ENCODE data around the gene ZNF354B. TPM values are rescaled to one million over a fixed set of nuclear protein-coding genes. Genes with fewer than 3 reads are reported as not detected.
"Not testable (repeated sequence)": the region's sequence is repeated elsewhere in the genome, so short reads cannot be mapped to it uniquely, and the experiment has no call there.

ZNF354B gene
- total RNA-seq, 1 experiment from 2014 or later, result 26.2 TPM

DNA sequence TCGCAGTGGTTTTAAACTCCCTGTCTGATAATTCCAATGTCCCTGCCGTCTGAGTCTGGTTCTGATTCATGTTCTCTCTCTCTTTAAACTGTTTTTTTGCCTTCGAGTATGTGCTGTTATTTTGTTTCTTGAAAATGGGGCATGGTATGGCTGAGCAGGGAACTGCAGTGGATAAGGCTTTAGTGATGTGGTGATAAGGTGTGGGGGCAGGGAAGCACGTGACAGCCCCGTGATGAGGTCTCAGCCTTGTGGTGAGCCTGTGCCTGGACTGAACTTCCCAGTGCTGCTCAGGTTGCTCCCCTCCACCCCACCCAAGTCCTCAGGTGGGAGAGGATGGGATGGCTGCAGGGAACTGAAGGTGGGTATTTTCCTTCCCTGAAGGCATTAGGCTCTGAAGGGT lies 5.5 kb upstream of the ZNF354B start:
- Mint-ChIP-seq H3K4me1 (peaks cover 4% of the 10 kb centered on the region), H3K27me3 (ENCODE audit: low read depth) (peaks cover 7% of the 10 kb centered on the region; the same call in 1 of the 2 replicates), H3K27ac (no peak overlapping the region), H3K36me3 (no peaks in the 10 kb centered on the region), H3K4me3 (no peak overlapping the region), H3K9me3 (no peaks in the 10 kb centered on the region)
- ChIA-PET POLR2A (no interaction called here), CTCF (no interaction called here)
- ATAC-seq, result peak; percentile 78
- TF ChIP-seq RORB (CRISPR knock-in tag; IDR thresholded peaks at IDR 0.05), result no peak
- TF ChIP-seq USF2 (CRISPR knock-in tag; IDR thresholded peaks at IDR 0.05), result peak; percentile 49; the same call in 1 of the 2 replicates
- no peak for TF ChIP-seq MYBL2 (CRISPR knock-in tag; IDR thresholded peaks at IDR 0.05)
- DNase-seq (ENCODE audit: low spot score), result no peak

- peak overlapping the region; percentile 66 for H3K4me3 Mint-ChIP-seq
- CTCF ChIA-PET, POLR2A ChIA-PET: not testable (repeated sequence)
Measured at GRCh38 chr5:178860615-178861014, 862 bp downstream of the ZNF354B start.

GRCh38 chr5:178861627-178862026 lies 1.9 kb downstream of the ZNF354B start:
- peaks cover 14% of the 10 kb centered on the region for H3K4me1 Mint-ChIP-seq
- no peaks in the 10 kb centered on the region for H3K9me3 Mint-ChIP-seq
- POLR2A ChIA-PET, result no interaction called here
- ATAC-seq (no peak), DNase-seq (ENCODE audit: low spot score) (no peak)
- H3K36me3 Mint-ChIP-seq, result peaks cover 25% of the 10 kb centered on the region
- peak overlapping the region; percentile 40 for H3K27ac Mint-ChIP-seq
- TF ChIP-seq SP1 (CRISPR knock-in tag; conservative IDR thresholded peaks at IDR 0.05) (no peak), ZNF512 (CRISPR knock-in tag; IDR thresholded peaks at IDR 0.05; ENCODE audit: borderline replicate concordance) (no peak), KAT7 (CRISPR knock-in tag; IDR thresholded peaks at IDR 0.05; ENCODE audit: borderline replicate concordance) (no peak), MYBL2 (CRISPR knock-in tag; IDR thresholded peaks at IDR 0.05) (no peak), MAX (CRISPR knock-in tag; IDR thresholded peaks at IDR 0.05) (no peak), ZNF281 (CRISPR knock-in tag; IDR thresholded peaks at IDR 0.05) (no peak), JUN (CRISPR knock-in tag; IDR thresholded peaks at IDR 0.05) (no peak), ZBTB21 (CRISPR knock-in tag; IDR thresholded peaks at IDR 0.05; ENCODE audit: borderline replicate concordance) (no peak)
- TF ChIP-seq, protein P1, sequence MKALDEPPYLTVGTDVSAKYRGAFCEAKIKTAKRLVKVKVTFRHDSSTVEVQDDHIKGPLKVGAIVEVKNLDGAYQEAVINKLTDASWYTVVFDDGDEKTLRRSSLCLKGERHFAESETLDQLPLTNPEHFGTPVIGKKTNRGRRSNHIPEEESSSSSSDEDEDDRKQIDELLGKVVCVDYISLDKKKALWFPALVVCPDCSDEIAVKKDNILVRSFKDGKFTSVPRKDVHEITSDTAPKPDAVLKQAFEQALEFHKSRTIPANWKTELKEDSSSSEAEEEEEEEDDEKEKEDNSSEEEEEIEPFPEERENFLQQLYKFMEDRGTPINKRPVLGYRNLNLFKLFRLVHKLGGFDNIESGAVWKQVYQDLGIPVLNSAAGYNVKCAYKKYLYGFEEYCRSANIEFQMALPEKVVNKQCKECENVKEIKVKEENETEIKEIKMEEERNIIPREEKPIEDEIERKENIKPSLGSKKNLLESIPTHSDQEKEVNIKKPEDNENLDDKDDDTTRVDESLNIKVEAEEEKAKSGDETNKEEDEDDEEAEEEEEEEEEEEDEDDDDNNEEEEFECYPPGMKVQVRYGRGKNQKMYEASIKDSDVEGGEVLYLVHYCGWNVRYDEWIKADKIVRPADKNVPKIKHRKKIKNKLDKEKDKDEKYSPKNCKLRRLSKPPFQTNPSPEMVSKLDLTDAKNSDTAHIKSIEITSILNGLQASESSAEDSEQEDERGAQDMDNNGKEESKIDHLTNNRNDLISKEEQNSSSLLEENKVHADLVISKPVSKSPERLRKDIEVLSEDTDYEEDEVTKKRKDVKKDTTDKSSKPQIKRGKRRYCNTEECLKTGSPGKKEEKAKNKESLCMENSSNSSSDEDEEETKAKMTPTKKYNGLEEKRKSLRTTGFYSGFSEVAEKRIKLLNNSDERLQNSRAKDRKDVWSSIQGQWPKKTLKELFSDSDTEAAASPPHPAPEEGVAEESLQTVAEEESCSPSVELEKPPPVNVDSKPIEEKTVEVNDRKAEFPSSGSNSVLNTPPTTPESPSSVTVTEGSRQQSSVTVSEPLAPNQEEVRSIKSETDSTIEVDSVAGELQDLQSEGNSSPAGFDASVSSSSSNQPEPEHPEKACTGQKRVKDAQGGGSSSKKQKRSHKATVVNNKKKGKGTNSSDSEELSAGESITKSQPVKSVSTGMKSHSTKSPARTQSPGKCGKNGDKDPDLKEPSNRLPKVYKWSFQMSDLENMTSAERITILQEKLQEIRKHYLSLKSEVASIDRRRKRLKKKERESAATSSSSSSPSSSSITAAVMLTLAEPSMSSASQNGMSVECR (CRISPR knock-in tag; IDR thresholded peaks at IDR 0.05; ENCODE audit: borderline replicate concordance), result no peak
- TF ChIP-seq, protein P2, sequence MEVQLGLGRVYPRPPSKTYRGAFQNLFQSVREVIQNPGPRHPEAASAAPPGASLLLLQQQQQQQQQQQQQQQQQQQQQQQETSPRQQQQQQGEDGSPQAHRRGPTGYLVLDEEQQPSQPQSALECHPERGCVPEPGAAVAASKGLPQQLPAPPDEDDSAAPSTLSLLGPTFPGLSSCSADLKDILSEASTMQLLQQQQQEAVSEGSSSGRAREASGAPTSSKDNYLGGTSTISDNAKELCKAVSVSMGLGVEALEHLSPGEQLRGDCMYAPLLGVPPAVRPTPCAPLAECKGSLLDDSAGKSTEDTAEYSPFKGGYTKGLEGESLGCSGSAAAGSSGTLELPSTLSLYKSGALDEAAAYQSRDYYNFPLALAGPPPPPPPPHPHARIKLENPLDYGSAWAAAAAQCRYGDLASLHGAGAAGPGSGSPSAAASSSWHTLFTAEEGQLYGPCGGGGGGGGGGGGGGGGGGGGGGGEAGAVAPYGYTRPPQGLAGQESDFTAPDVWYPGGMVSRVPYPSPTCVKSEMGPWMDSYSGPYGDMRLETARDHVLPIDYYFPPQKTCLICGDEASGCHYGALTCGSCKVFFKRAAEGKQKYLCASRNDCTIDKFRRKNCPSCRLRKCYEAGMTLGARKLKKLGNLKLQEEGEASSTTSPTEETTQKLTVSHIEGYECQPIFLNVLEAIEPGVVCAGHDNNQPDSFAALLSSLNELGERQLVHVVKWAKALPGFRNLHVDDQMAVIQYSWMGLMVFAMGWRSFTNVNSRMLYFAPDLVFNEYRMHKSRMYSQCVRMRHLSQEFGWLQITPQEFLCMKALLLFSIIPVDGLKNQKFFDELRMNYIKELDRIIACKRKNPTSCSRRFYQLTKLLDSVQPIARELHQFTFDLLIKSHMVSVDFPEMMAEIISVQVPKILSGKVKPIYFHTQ (CRISPR knock-in tag; IDR thresholded peaks at IDR 0.05), result no peak
- TF ChIP-seq, protein P3, sequence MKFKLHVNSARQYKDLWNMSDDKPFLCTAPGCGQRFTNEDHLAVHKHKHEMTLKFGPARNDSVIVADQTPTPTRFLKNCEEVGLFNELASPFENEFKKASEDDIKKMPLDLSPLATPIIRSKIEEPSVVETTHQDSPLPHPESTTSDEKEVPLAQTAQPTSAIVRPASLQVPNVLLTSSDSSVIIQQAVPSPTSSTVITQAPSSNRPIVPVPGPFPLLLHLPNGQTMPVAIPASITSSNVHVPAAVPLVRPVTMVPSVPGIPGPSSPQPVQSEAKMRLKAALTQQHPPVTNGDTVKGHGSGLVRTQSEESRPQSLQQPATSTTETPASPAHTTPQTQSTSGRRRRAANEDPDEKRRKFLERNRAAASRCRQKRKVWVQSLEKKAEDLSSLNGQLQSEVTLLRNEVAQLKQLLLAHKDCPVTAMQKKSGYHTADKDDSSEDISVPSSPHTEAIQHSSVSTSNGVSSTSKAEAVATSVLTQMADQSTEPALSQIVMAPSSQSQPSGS (CRISPR knock-in tag; IDR thresholded peaks at IDR 0.05; ENCODE audit: borderline replicate concordance, low read depth), result no peak
- H3K4me3 Mint-ChIP-seq, result peak overlapping the region; percentile 69
- H3K27me3 Mint-ChIP-seq (ENCODE audit: low read depth), result no peaks in the 10 kb centered on the region
- CTCF ChIA-PET, result no interaction called here

More at GRCh38 chr5:178860615-178861014, 862 bp downstream of the ZNF354B start:
- ATAC-seq, result peak; percentile 8
- not testable (repeated sequence) for H3K27ac Mint-ChIP-seq; H3K9me3 Mint-ChIP-seq; DNase-seq (ENCODE audit: low spot score); H3K27me3 Mint-ChIP-seq (ENCODE audit: low read depth)
- H3K36me3 Mint-ChIP-seq, result peaks cover 15% of the 10 kb centered on the region
- peaks cover 14% of the 10 kb centered on the region for H3K4me1 Mint-ChIP-seq
